ENCODE data around the gene PJA2.

DNA sequence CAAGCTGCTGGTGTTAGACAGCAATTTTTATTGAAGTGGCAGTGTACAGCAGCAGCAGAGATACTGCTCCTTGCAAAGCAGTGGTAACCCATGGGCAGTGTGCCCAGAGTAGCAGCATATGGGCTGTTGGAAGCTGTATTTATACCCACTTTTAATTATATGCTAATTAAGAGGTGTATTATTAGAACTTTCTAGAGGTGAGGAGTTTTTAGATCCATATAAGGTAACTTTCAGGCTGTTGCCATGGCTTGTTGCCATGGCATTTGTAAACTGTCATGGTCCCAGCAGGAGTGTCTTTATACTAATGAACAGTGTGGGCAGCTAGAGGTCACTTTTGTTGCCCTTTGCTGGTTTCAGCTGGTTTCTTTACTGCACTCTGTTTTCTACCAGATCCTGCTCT lies 3.7 kb upstream of the PJA2 start:
- TF ChIP-seq CTCF (conservative IDR thresholded peaks at IDR 0.05) (no peak), ZFX (IDR thresholded peaks at IDR 0.05) (no peak)

Data from C4-2B (cell line).